OCI-LY3 (cell line): ENCODE data around the gene HCN1.

Source experiments
- CTCF ChIP-seq: fragments of 200-600, 300-600 bp; sonication (generic); IDR thresholded peaks from 2 replicates; pipeline ENCODE4 v1.5.1; 2014; ENCODE audit warnings: antibody characterized with exemption, low read length, low read depth
- EZH2phosphoT487 ChIP-seq: fragments of 200-600 bp; shearing (Covaris generic); IDR thresholded peaks from 2 replicates; pipeline ENCODE4 v1.6.1; 2018; ENCODE audit warnings: antibody characterized with exemption, mixed run types, low read depth

- TF ChIP-seq CTCF, result no peak
- no peak for TF ChIP-seq EZH2phosphoT487
These were observed 281.3 kb downstream of the HCN1 start for GRCh38 chr5:45414620-45415573.
